ENCODE measurements around the gene PPFIA2.

The PPFIA2 gene

DNA sequence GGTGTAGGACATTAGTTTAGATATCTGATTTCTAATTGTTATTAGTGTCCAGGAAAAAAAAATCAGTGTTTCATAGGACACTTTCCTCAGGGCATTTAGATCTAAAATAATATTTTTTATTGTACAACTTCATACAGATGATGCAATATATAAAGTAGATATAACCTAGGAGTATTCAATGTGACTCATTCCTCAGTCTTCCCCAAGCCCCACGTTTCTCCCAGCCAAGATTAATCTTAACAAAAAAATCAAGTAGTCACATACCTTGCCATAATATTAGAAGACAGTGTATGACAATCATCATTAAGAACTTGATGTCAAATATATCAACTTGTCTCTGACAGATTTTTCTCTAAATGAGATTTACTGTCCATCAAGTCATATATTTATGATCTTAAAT is 37.1 kb downstream of the PPFIA2 start:
- no peak overlapping the region for H3K4me3 ChIP-seq (ENCODE audit: low read depth, low read length)
- TF ChIP-seq CTCF (IDR thresholded peaks at IDR 0.05; ENCODE audit: low read depth, low read length) = no peak

GRCh38 chr12:81718616-81719015 is 40.5 kb downstream of the PPFIA2 start:
- no peak overlapping the region for H3K4me3 ChIP-seq (ENCODE audit: low read depth, low read length)
- TF ChIP-seq CTCF (IDR thresholded peaks at IDR 0.05; ENCODE audit: low read depth, low read length) = no peak

DNA sequence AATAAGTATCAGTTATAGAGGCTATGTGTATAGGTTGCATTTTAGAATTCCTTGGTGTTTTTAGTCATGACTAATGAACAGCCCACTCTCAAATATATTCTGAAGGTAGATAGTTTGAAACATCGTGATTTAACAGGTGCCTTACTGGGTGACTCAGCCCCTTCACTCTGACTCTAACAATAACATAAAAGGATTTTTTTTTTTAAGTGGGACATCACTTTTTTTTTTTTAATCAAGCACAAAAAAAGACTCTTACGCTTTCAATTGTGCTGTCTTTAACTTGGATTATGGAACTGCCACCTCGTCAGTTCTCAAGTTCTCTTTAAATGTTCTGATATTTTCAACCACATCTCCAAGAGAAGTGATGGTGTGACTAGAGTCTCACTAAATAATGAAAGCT is 46.6 kb downstream of the PPFIA2 start:
- TF ChIP-seq CTCF (IDR thresholded peaks at IDR 0.05; ENCODE audit: low read depth, low read length) = no peak

DNA sequence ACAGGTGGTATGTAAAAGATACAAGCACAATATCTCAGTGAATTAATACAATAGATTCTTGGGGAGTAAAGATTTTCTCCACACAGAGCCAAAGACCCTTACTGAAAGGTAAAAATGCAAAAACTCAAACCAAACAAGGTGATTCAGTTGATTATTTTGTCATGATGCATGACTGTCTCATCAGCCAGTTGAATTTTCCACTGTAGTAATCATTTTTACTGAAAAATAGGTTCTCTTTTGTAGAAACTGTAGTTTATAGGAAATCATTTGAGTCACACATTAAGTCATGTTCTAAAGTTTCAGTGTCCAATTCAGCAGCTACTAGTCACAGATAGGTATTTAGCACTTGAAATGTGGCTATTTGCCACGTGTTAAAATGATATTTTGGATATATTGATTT is 53.6 kb downstream of the PPFIA2 start:
- H3K4me3 ChIP-seq (ENCODE audit: low read depth, low read length) = no peak overlapping the region
- TF ChIP-seq CTCF (IDR thresholded peaks at IDR 0.05; ENCODE audit: low read depth, low read length) = no peak

More for the DNA sequence above, 46.6 kb downstream of the PPFIA2 start:
- no peak overlapping the region for H3K4me3 ChIP-seq (ENCODE audit: low read depth, low read length)

DNA sequence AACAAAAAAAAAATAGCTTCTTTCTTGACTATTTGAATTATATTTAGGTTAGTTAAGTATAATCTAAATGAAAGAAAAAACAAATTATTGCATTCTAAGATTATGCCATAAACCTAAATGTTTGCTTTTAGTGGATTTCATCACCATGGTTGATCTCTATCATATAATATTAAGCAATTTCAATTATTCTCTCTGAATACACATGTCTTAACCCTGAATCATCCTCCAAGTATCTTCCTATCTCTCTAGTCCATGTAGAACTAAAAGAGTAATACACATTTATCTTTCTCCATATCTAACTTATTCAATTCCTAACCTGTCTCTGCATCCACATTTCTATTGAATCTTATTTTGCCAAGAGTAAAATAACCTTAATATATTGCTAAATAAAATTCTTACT is 59.6 kb downstream of the PPFIA2 start:
- H3K4me3 ChIP-seq (ENCODE audit: low read depth, low read length) = no peak overlapping the region
- no peak for TF ChIP-seq CTCF (IDR thresholded peaks at IDR 0.05; ENCODE audit: low read depth, low read length)

DNA sequence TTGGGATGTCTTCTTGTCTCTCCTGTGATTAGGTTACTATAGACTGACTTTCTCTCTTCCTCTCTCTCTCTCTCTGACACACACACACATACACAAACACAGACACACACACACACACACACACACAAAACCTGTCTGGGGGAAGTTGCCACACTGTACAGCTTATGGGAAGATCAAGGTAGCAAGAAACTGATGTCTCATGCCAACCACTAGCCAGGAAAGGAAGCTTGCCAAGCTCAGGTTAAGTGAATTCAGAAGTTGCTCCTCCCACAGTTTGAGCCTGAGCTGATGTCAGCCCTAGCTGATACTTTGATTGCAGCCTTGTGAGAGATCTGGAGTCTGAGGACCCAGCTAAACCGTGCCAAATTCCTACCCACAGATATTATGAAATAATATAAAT is 67.1 kb downstream of the PPFIA2 start:
- H3K4me3 ChIP-seq (ENCODE audit: low read depth, low read length) = no peak overlapping the region
- no peak for TF ChIP-seq CTCF (IDR thresholded peaks at IDR 0.05; ENCODE audit: low read depth, low read length)

DNA sequence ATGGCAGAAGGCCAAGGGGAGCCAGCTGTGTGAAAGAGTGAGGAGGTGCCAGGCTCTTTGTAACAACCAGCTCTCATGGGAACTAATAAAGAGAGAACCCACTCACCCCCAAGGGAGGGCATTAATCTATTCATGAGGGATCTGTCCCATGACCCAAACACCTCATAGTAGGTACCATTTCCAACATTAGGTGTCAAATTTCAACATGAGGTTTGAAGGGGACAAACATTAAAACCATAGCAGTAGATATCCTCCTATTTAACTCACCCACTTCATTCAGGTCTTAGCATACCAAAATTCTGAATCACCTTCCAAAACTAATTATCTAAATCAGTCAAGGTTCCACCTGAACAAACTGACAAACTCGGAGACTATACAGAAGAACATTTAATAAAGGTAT is 75.3 kb downstream of the PPFIA2 start:
- TF ChIP-seq CTCF (IDR thresholded peaks at IDR 0.05; ENCODE audit: low read depth, low read length) = no peak
- no peak overlapping the region for H3K4me3 ChIP-seq (ENCODE audit: low read depth, low read length)
